H9 (cell line): ENCODE results near the gene FARS2. TPM values are rescaled to one million over a fixed set of nuclear protein-coding genes. Genes with fewer than 3 reads are reported as not detected.

Source experiments
- DNase-seq: peaks from one replicate; pipeline ENCODE4 v3.0.0-alpha.2; 2017
- H2AFZ ChIP-seq: one replicate; pipeline ENCODE4 v1.6.1; 2013; ENCODE audit warnings: mild to moderate bottlenecking, low read length, control low read depth, moderate library complexity
- H2AK5ac ChIP-seq: 2 replicates; pipeline ENCODE4 v1.6.1; 2013; ENCODE audit warnings: low read length, control low read depth, mixed read lengths; ENCODE audit not compliant: insufficient read length
- H2BK120ac ChIP-seq: one replicate; pipeline ENCODE4 v1.6.1; 2013; ENCODE audit warnings: low read depth, mild to moderate bottlenecking, low read length, control low read depth, inconsistent platforms; ENCODE audit not compliant: poor library complexity, severe bottlenecking
- H2BK12ac ChIP-seq: 2 replicates; pipeline ENCODE4 v1.6.1; 2013; ENCODE audit warnings: low read length, control low read depth, mixed read lengths, low read depth; ENCODE audit not compliant: insufficient read length
- H2BK15ac ChIP-seq: 2 replicates; pipeline ENCODE4 v1.6.1; 2013; ENCODE audit warnings: low read depth, low read length, control low read depth
- H2BK20ac ChIP-seq: one replicate; pipeline ENCODE4 v1.6.1; 2013; ENCODE audit warnings: low read depth, mild to moderate bottlenecking, low read length, control low read depth, inconsistent platforms; ENCODE audit not compliant: poor library complexity, severe bottlenecking
- H2BK5ac ChIP-seq: 2 replicates; pipeline ENCODE4 v1.6.1; 2013; ENCODE audit warnings: low read length, control low read depth, mixed read lengths; ENCODE audit not compliant: insufficient read length
- H3K14ac ChIP-seq: 2 replicates; pipeline ENCODE4 v1.6.1; 2013; ENCODE audit warnings: low read length, control low read depth; ENCODE audit not compliant: insufficient read depth
- H3K18ac ChIP-seq: 2 replicates; pipeline ENCODE4 v1.6.1; 2013; ENCODE audit warnings: low read depth, mild to moderate bottlenecking, mixed read lengths, low read length, control low read depth; ENCODE audit not compliant: insufficient read length
- H3K23ac ChIP-seq: 2 replicates; pipeline ENCODE4 v1.6.1; 2013; ENCODE audit warnings: low read length, control low read depth, mixed read lengths, low read depth; ENCODE audit not compliant: insufficient read length
- H3K23me2 ChIP-seq: 2 replicates; pipeline ENCODE4 v1.6.1; 2013; ENCODE audit warnings: low read depth, mild to moderate bottlenecking, mixed read lengths, low read length, control low read depth; ENCODE audit not compliant: insufficient read length, poor library complexity, severe bottlenecking
- H3K27ac ChIP-seq: 2 replicates; pipeline ENCODE4 v1.5.1; 2013; ENCODE audit warnings: low read length, control low read depth, mixed read lengths, low read depth; ENCODE audit not compliant: insufficient read length
- H3K27me3 ChIP-seq: 2 replicates; pipeline ENCODE4 v1.6.1; 2013; ENCODE audit warnings: low read length, control low read depth, inconsistent platforms; ENCODE audit not compliant: insufficient read depth
- H3K4ac ChIP-seq: 2 replicates; pipeline ENCODE4 v1.6.1; 2013; ENCODE audit warnings: low read depth, mild to moderate bottlenecking, control low read depth, inconsistent platforms, low read length, moderate library complexity
- H3K4me1 ChIP-seq: 2 replicates; pipeline ENCODE4 v1.6.1; 2013; ENCODE audit warnings: low read length, control low read depth, inconsistent platforms; ENCODE audit not compliant: insufficient read depth
- H3K4me2 ChIP-seq: 2 replicates; pipeline ENCODE4 v1.6.1; 2013; ENCODE audit warnings: low read length, control low read depth, mixed read lengths; ENCODE audit not compliant: insufficient read length, insufficient read depth
- H3K56ac ChIP-seq: 2 replicates; pipeline ENCODE4 v1.6.1; 2013; ENCODE audit warnings: low read depth, mild to moderate bottlenecking, mixed read lengths, low read length, control low read depth; ENCODE audit not compliant: insufficient read length
- H3K79me1 ChIP-seq: 2 replicates; pipeline ENCODE4 v1.6.1; 2013; ENCODE audit warnings: low read depth, mild to moderate bottlenecking, moderate library complexity, low read length, control low read depth, inconsistent platforms; ENCODE audit not compliant: insufficient read depth, poor library complexity, severe bottlenecking
- H3K79me2 ChIP-seq: 2 replicates; pipeline ENCODE4 v1.6.1; 2013; ENCODE audit warnings: low read length, control low read depth, inconsistent platforms; ENCODE audit not compliant: insufficient read depth
- H3K9ac ChIP-seq: 2 replicates; pipeline ENCODE4 v1.6.1; 2013; ENCODE audit warnings: low read length, control low read depth, mixed read lengths; ENCODE audit not compliant: insufficient read length; ENCODE audit errors: extremely low read depth
- H3K9me3 ChIP-seq: one replicate; pipeline ENCODE4 v1.6.1; 2013; ENCODE audit warnings: low read depth, low read length, inconsistent platforms; ENCODE audit not compliant: control insufficient read depth
- H3T11ph ChIP-seq: one replicate; pipeline ENCODE4 v1.6.1; 2013; ENCODE audit warnings: mild to moderate bottlenecking, low read length, control low read depth, inconsistent platforms
- H4K20me1 ChIP-seq: one replicate; pipeline ENCODE4 v1.6.1; 2013; ENCODE audit not compliant: control insufficient read depth, insufficient read length, insufficient read depth
- H4K5ac ChIP-seq: 2 replicates; pipeline ENCODE4 v1.6.1; 2013; ENCODE audit warnings: low read depth, mild to moderate bottlenecking, mixed read lengths, low read length, control low read depth; ENCODE audit not compliant: insufficient read length
- H4K8ac ChIP-seq: replicated peaks from 2 replicates; pipeline ENCODE4 v1.6.1; 2013; ENCODE audit warnings: low read length, control low read depth, mixed read lengths, low read depth; ENCODE audit not compliant: insufficient read length
- H4K91ac ChIP-seq: 2 replicates; pipeline ENCODE4 v1.6.1; 2013; ENCODE audit warnings: low read depth, mild to moderate bottlenecking, moderate library complexity, mixed read lengths, low read length, control low read depth; ENCODE audit not compliant: insufficient read length
- H3K27ac Mint-ChIP-seq, 3 experiments: 2 replicates in 2 of 3; 3 replicates in 1 of 3; pipeline ENCODE4 v1.8.0; 2020 to 2021; ENCODE audit warnings: mixed read lengths in 3 of 3, mild to moderate bottlenecking in 1 of 3, moderate library complexity in 1 of 3
- H3K27me3 Mint-ChIP-seq: 2 replicates; pipeline ENCODE4 v1.8.0; 2021; ENCODE audit warnings: low read depth, mild to moderate bottlenecking, moderate library complexity, mixed read lengths
- H3K36me3 Mint-ChIP-seq, 3 experiments: 2 replicates in 2 of 3; 3 replicates in 1 of 3; pipeline ENCODE4 v1.8.0; 2020 to 2021; ENCODE audit warnings: low read depth in 3 of 3, mixed read lengths in 3 of 3; ENCODE audit not compliant: insufficient read depth in 1 of 3
- H3K4me1 Mint-ChIP-seq, 2 experiments: 2 replicates each; pipeline ENCODE4 v1.8.0; 2020; ENCODE audit warnings: mixed read lengths in 2 of 2
- H3K4me3 Mint-ChIP-seq, 2 experiments: 2 replicates in 1 of 2; 3 replicates in 1 of 2; pipeline ENCODE4 v1.8.0; 2020 to 2021; ENCODE audit warnings: mild to moderate bottlenecking in 2 of 2, mixed read lengths in 2 of 2, moderate library complexity in 1 of 2
- H3K9me3 Mint-ChIP-seq, 2 experiments: 2 replicates in 1 of 2; 3 replicates in 1 of 2; pipeline ENCODE4 v1.8.0; 2020; ENCODE audit warnings: mild to moderate bottlenecking in 2 of 2, mixed read lengths in 2 of 2, moderate library complexity in 1 of 2
- WGBS: extraction: QIAGEN DNeasy Blood & Tissue Kit; methylation state at CpG from one replicate; pipeline ENCODE4 v1.1.7; 2013; ENCODE audit warnings: missing lambda C conversion rate, low lambda C conversion rate, mixed read lengths; ENCODE audit not compliant: insufficient read length; ENCODE audit errors: extremely low coverage; 5-methylcytosine and 5-hydroxymethylcytosine counted together
- total RNA-seq: library from RNA; stranded (reverse); gene quantifications from 2 replicates; pipeline ENCODE4 v1.2.1, GENCODE V29; 2021
- TF ChIP-seq, protein P1 (sequence below): fragments of 200-600 bp; sonication (generic); conservative IDR thresholded peaks from 3 replicates; pipeline ENCODE4 v1.8.0; 2021; ENCODE audit warnings: antibody characterized with exemption, mild to moderate bottlenecking

The FARS2 gene
- total RNA-seq, 1 experiment from 2014 or later = 8.5 TPM

GRCh38 chr6:5693225-5694145 lies 432.2 kb downstream of the FARS2 start:
- Histone ChIP-seq H3K79me1 (no peaks in the 10 kb centered on the region), H3K14ac (no peak overlapping the region), H4K5ac (no peak overlapping the region), H3K4me2 (no peak overlapping the region), H3K18ac (no peak overlapping the region), H3K79me2 (no peaks in the 10 kb centered on the region), H3K23me2 (no peaks in the 10 kb centered on the region), H3K4ac (no peak overlapping the region), H2BK5ac (no peak overlapping the region), H3T11ph (no peak overlapping the region), H4K20me1 (no peaks in the 10 kb centered on the region), H4K91ac (no peak overlapping the region), H3K27ac (no peak overlapping the region), H2BK12ac (no peak overlapping the region), H2BK20ac (no peak overlapping the region), H2AK5ac (no peak overlapping the region), H2AFZ (no peak overlapping the region), H3K9ac (no peak overlapping the region), H2BK120ac (no peak overlapping the region), H3K9me3 (peaks cover 8% of the 10 kb centered on the region), H2BK15ac (no peak overlapping the region), H3K4me1 (no peaks in the 10 kb centered on the region), H3K56ac (no peak overlapping the region), H3K27me3 (no peaks in the 10 kb centered on the region), H3K23ac (no peak overlapping the region), H4K8ac (no peak overlapping the region)
- H3K27ac Mint-ChIP-seq = no peak overlapping the region; a peak in 1 of 7 replicates
- peaks cover 0 to 2% of the 10 kb centered on the region in 2 experiments; a peak in 2 of 4 replicates for H3K4me1 Mint-ChIP-seq
- H3K4me3 Mint-ChIP-seq = no peak overlapping the region
- H3K9me3 Mint-ChIP-seq = peaks cover 31 to 32% of the 10 kb centered on the region in 2 experiments
- TF ChIP-seq, protein P1, sequence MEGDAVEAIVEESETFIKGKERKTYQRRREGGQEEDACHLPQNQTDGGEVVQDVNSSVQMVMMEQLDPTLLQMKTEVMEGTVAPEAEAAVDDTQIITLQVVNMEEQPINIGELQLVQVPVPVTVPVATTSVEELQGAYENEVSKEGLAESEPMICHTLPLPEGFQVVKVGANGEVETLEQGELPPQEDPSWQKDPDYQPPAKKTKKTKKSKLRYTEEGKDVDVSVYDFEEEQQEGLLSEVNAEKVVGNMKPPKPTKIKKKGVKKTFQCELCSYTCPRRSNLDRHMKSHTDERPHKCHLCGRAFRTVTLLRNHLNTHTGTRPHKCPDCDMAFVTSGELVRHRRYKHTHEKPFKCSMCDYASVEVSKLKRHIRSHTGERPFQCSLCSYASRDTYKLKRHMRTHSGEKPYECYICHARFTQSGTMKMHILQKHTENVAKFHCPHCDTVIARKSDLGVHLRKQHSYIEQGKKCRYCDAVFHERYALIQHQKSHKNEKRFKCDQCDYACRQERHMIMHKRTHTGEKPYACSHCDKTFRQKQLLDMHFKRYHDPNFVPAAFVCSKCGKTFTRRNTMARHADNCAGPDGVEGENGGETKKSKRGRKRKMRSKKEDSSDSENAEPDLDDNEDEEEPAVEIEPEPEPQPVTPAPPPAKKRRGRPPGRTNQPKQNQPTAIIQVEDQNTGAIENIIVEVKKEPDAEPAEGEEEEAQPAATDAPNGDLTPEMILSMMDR = no peak
- DNase-seq = no peak
- no peaks in the 10 kb centered on the region; the same call in none of the 2 replicates for H3K27me3 Mint-ChIP-seq
- no CpG with 5 or more reads among the region's 13 CpGs for WGBS
- H3K36me3 Mint-ChIP-seq = peaks cover 12 to 28% (median 24%) of the 10 kb centered on the region in 3 experiments
